ENCODE measurements around the gene SSH2.

DNA sequence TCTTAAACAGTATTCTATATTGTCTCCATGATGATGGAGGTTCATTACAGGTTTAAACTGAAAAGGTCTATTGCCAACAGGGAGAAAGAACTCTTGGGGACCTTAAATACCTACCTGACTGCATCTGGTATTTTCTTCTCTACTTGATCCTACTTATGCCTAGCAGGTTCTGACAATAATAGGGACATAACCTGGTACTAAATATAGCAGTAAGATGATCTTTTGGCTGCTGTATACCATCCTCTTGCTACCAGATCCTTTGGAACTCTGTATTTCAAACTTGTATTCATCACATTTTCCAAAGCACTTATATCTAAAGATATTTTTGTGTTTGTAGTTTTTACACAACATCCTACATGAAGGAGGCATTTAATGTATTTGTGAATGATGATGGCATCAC is 160.8 kb downstream of the SSH2 start:
- no peak for TF ChIP-seq POLR2A (conservative IDR thresholded peaks at IDR 0.05)
- TF ChIP-seq XRCC5 (IDR thresholded peaks at IDR 0.05; ENCODE audit: low read depth, low read length), result no peak
- no peak for TF ChIP-seq PCBP2 (IDR thresholded peaks at IDR 0.05; ENCODE audit: low read depth, low read length, poor library complexity, severe bottlenecking)
- no peak for TF ChIP-seq GTF2F1 (IDR thresholded peaks at IDR 0.05; ENCODE audit: low read depth, low read length)
- no peak for TF ChIP-seq POLR2AphosphoS5 (IDR thresholded peaks at IDR 0.05; ENCODE audit: control insufficient read depth, insufficient read depth, low read depth, low read length)
- TF ChIP-seq, protein P1, sequence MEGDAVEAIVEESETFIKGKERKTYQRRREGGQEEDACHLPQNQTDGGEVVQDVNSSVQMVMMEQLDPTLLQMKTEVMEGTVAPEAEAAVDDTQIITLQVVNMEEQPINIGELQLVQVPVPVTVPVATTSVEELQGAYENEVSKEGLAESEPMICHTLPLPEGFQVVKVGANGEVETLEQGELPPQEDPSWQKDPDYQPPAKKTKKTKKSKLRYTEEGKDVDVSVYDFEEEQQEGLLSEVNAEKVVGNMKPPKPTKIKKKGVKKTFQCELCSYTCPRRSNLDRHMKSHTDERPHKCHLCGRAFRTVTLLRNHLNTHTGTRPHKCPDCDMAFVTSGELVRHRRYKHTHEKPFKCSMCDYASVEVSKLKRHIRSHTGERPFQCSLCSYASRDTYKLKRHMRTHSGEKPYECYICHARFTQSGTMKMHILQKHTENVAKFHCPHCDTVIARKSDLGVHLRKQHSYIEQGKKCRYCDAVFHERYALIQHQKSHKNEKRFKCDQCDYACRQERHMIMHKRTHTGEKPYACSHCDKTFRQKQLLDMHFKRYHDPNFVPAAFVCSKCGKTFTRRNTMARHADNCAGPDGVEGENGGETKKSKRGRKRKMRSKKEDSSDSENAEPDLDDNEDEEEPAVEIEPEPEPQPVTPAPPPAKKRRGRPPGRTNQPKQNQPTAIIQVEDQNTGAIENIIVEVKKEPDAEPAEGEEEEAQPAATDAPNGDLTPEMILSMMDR (IDR thresholded peaks at IDR 0.05 in 2 of 3, conservative IDR thresholded peaks at IDR 0.05 in 1 of 3; ENCODE audit: insufficient read depth in 2 of 3, low read depth in 1 of 3, low read length in 3 of 3), result no peak
- TF ChIP-seq PRPF4 (IDR thresholded peaks at IDR 0.05; ENCODE audit: insufficient read depth, low read depth, low read length, poor library complexity, severe bottlenecking), result no peak
